Measurements from ENCODE around the gene TBC1D2B.

DNA sequence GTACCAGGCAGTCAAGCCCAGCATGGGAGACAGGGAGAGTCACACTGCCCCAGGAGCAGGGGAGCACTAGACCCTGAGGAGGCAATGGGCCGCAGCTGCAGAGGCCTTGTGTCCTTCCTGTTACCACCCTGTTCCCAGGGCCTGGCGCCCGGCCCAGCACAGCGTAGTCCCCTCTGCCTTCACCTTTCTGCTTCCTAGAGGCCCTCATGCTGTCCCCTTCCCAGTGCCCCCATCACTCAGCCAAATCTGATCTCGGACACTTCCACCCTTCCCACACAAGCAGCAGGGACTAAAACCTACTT, 6.9 kb upstream of the TBC1D2B start:
- TF ChIP-seq, protein P1, sequence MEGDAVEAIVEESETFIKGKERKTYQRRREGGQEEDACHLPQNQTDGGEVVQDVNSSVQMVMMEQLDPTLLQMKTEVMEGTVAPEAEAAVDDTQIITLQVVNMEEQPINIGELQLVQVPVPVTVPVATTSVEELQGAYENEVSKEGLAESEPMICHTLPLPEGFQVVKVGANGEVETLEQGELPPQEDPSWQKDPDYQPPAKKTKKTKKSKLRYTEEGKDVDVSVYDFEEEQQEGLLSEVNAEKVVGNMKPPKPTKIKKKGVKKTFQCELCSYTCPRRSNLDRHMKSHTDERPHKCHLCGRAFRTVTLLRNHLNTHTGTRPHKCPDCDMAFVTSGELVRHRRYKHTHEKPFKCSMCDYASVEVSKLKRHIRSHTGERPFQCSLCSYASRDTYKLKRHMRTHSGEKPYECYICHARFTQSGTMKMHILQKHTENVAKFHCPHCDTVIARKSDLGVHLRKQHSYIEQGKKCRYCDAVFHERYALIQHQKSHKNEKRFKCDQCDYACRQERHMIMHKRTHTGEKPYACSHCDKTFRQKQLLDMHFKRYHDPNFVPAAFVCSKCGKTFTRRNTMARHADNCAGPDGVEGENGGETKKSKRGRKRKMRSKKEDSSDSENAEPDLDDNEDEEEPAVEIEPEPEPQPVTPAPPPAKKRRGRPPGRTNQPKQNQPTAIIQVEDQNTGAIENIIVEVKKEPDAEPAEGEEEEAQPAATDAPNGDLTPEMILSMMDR (IDR thresholded peaks at IDR 0.05) = no peak
- no peak for TF ChIP-seq POLR2A (IDR thresholded peaks at IDR 0.05)

Measured in body of pancreas (tissue), 4 donors.